DMS53 (cell line): Measurements from ENCODE around the gene HARBI1.

Experiments
- DNase-seq: peaks from one replicate; lab custom pipeline; 2025; lab: John Stamatoyannopoulos, UW

The HARBI1 gene, protein sequence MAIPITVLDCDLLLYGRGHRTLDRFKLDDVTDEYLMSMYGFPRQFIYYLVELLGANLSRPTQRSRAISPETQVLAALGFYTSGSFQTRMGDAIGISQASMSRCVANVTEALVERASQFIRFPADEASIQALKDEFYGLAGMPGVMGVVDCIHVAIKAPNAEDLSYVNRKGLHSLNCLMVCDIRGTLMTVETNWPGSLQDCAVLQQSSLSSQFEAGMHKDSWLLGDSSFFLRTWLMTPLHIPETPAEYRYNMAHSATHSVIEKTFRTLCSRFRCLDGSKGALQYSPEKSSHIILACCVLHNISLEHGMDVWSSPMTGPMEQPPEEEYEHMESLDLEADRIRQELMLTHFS

DNA sequence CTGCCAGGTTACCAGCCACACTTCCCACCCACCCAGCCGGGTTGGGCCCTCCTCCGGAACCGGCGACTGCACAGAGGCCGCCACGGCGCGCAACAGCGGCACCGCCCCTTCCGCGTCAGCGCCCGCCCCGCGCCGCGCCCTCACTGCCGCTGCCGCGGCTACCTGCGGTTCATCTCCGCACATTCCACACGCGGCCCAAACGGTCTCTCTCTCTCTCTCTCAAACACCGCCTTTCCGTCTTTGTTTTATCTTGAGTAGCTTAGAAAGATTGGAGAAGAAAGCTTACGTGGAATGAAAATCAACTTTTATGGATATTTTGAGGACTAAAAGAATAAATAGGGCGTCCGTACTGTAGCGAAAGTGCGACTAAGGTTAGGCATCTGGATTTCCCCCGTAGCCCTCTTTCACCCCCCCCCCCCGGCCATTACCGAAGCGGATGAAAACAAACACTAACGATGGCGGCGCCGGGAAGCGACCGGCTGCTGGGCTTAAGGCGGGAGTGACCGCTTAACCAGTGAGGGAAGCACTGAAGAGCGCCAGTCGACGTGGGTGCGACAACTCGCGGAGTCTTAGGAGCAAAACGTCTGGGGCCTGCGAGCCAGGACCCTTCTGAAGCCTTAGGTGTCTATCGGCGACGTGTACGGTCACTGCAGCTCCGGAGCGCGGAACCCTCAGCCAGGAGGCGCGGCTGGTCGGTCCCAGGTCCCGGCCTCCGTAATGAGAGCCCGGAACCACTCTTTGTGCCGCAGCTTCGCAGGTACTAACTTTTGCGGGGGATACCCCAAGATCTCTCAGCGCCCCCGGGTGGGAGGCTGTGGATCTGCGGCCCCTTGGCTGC, at the start of gene HARBI1, which contains the start of gene ATG13:
TSS of gene HARBI1 (minus strand) at position 94 of the 838 bp plus-strand sequence. CDS start 990 bp downstream, outside the sequence.
TSS of gene ATG13 (plus strand) at position 420 of the 838 bp plus-strand sequence. CDS start 26,739 bp downstream, outside the sequence.
- DNase-seq = peak; percentile 93

DNA sequence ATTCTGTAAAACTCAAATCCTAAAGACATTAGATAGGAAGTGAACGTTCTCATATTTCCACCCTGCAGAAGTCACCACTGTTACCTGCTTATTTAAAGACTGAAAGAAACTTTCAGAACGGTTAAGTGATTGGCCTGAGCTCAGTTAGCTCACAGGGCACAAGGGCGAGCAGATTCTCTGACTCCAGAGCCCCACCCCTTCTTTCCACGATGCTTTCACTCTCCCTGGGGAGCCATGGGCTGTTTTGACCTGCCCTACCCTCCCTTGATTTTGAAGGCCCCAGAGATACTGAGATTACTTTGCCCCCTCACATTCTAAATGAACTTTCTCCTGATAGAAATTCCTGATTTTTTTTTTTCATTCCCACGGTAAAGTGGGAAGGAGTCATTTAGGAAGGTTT, 49.5 kb upstream of the HARBI1 start:
- no peak for DNase-seq

DNA sequence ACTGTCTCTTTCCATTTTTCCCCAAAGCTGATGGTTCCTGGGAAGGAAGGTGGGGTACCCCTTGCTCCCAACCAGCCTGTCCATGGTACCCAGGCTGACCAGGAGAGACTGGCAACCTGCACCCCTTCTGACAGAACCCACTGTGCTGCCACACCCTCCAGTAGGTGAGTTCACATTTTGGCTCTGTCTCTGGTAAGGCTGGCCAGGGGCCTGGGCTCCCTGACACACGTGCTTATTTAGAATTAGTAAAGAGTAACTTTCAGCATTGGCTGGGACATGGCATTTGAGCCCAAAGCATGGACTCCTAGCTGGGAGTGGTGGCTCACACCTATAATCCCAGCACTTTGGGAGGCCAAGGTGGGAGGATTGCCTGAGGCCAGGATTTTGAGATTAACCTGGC, 48.3 kb upstream of the HARBI1 start:
- DNase-seq = no peak

DNA sequence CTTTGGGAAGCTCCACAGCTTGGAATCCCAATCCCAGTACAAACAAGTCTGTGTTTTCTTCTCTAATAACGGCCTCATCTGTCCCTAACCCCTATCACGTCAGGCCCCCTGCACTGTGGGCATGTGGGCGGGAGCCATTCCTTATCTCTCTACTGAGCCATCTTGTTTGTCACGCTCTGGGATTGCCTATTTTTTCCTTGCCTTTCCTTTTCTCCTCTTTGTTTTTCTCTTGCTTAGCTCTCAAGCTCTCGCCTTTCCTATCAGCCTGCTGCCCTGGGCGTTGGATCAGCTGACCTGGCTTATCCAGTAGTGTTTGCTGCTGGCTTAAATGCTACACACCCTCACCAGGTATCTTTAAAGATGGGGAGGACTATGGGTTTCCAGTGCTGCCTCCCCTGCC, 47.6 kb upstream of the HARBI1 start:
- no peak for DNase-seq

DNA sequence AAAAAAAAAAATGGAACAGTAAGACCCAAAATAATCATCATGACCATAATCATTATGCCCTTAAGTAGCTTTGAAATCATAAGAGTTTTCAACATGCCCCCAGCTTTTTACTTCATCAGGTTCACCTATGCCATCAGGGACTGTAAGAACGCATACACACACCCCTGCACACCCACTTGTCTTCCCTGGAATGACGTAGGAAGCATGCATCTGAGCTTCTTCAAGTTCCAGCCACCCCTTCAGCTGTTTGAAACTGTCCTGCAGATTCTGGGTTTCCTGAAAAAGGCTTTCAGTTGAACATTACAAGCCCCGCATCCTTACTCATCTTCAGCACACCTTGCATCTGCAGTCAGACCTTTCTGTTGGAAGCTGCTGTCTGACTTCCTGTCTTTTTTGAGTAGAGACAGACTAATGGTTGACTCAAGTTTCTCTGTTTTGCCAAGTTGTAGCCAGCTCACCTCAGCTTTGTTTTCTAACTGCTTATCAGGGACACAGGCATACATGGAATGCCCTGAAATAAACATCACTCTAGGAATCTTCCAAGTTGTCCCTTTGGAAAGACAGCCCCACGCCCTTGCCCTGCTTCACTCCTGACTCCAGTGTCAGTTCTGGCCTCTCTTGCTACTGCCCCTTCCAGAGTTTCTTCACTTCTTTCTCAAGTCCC, 46.4 kb upstream of the HARBI1 start:
- DNase-seq = no peak

DNA sequence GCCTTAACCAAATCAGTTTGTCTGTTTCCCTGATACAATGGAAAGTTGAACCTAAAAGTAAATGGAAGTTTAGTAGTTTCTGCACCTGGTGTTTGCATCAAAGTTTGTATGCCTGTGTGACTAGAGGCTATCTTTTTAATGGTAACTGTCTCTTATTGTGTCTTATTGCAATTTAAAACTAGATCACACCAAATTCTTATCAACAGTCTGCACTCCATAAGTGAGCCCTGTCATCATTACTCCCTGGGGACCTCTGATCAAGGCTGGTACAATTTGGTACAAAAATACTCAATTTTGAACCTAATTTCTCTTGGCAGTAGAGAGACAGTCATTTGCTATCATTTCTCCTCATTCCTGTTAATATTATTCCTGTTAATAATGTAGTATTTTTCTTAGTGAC, 45.3 kb upstream of the HARBI1 start:
- DNase-seq = no peak

DNA sequence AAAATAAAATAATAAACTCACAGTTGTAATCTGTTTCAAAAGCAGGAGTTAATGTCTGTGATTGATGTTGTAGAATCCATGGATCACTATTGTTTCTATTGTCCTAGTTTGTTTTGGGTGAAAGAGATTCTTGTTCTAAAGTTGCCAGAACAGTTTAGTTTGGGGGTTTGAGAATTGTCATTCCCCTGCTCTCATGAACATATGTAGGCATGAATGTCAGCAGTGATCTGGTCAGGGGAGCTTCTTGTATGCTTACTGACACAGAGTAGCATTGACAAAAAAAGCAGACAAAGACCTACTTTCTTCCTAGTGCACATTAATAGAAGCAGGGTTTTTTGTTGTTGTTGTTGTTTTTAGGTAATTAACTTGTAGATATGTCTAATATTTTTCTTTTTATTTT, 44.8 kb upstream of the HARBI1 start:
- no peak for DNase-seq

DNA sequence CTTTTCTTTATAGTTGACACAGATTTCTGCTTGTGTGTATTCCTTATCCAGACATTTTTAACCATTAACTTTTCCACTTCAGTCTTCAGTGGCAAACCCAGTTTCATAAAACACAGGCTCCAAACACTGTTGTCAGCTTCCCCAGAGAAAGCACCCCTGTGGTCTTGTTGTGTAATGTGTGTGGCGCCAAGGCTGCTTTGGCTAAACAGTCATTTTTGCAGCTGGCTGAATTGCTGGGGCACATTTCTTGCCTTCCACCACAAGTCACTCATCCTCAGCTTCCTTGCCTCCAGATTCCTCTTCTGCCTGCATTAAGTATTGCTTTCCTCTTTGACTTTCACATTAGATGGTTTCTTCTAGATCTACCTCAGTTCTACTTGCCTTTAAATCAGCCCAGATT, 42.9 kb upstream of the HARBI1 start:
- no peak for DNase-seq

DNA sequence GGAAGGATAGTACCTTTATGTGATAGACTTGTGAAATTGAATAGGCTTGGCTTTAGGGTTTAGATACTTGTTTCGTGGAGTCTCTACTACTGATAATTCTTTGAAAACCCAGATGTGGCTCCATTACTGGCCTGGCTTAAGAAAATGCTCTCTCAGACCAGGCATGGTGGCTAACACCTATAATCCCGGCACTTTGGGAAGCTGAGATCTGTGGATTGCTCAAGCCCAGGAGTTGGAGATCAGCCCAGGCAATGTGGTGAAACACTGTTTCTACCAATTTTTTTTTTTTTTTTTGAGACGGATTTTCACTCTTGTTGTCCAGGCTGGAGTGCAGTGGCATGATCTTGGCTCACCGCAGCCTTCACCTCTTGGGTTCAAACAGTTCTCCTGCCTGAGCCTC, 41.2 kb upstream of the HARBI1 start:
- no peak for DNase-seq

DNA sequence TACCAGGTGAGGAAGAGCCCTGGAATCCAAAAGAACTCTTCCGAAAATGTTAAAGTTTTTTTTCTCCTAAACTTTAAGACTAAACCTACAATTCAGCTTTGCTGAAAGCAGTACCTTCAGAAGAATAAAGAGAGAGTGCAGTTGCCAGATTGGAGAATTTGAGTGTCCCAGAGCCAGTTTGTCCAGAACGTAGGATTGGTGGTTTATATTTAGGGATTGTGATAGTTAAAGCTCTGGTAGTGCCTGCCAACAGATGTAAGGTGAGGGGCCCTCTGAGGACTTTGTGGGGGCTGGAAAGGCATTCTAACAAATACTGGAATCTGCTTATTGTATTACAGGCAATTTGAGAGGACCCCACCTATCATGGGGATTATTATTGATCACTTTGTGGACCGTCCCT, 40.2 kb upstream of the HARBI1 start:
- DNase-seq = no peak

DNA sequence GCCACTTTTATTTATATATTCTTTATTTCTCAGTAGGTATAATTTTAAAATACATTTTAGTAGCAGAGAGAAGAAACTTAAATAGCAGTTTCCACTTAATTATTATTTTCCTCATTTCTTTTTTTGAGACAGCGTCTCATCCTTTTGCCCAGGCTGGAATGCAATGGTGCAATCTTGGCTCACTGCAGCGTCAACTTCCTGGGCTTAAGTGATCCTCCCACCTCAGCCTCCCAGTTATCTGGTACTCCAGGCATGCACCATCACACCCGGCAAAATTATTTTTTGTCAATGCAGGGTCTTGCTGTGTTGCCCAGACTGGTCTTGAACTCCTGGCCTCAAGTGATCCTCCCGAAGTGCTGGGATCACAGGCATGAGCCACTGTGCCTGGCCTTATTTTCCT, 38.6 kb upstream of the HARBI1 start:
- no peak for DNase-seq

DNA sequence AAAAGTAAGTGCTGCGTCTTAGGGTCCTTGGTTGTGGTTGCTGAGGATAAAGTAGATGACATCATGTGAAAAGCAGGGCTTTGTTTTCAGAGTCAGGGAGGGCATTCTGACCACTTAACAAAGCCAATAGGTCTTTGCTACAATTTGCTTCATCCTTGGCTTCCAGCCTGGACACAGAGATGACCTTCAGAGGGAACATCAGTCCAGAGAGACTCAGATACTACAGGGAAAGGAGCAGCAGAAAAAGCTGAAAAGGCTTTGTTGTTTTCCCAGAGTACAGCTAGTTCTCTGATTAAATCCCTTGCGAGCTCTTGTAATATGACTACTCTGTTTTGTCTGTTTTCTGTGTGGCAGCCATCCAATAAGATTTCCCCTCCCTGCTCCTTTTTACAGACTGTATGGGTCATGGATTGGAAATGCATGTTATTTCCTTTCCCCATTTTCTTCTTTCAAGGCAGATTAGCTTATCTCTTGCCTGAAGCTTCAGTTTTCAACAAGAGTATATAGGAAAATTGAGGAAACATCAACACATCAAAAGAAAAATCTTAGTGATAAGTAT, 32.2 kb upstream of the HARBI1 start:
- no peak for DNase-seq

DNA sequence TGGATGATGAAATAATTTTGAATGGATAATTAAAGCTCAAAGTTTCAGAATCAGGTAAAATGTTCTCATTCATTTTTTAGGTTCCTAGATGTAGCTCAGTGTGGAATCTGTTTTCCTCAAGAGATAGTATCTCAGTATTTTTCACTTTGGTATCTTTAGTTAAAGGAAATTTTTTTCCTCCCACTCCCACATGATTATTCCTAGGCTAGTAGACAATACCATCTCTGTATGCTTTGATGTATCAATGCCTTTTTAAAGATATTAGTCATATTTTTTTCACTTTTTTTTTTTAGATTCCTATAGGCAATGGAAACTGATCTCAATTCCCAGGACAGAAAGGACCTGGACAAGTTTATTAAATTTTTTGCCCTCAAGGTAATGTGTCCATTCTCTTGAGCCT, 27.0 kb upstream of the HARBI1 start:
- DNase-seq = no peak

DNA sequence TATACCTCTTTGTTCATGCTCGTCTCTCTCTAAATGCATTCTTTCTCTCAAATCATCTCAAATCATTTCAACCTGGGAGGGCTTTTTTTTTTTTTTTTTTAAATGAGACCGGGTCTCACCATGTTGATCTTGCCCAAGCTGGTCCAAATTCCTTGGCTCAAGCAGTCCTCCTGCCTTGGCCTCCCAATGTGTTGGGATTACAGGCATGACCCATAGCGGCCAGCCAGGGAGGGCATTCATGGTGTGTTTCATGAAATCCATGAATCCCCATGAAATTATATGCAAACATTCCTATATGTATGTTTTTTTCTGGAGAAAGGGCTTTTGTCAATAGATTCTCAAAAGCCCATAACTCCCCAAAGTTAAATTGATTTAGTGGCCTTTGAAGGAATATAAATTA, 26.5 kb upstream of the HARBI1 start:
- DNase-seq = no peak

DNA sequence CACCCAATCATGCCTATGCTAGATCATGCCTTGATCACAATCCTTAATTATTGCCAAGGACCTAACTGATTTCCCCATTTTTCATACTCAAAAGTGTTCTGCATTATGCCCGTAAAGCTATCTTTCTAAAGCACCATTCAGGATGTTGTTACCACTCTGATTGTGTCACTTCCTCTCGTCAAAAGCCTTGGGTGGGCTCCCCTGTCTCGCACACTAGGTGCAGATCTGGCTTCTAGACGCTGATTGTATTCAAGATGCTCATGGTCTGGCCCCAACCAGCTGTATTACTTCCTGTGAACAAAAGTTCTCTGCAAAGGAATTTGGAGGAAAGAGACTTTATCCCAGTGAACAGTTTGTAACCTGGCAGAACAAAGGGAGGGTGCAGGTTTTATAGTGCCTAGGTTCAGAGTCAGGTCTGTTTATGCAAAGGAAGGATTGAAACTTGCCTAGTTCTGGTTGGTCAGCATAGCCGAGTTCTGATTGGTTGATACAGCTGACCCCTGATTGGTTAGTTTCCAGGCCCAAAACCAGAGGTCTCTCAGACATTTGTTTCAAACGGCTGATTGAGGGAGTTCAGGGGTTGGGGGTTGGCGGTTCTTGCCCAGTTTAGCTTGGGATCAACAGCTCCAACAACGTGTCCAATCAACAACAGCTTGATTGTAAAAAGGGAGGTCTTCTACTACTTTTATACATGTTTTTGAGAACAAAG, 25.8 kb upstream of the HARBI1 start:
- no peak for DNase-seq

DNA sequence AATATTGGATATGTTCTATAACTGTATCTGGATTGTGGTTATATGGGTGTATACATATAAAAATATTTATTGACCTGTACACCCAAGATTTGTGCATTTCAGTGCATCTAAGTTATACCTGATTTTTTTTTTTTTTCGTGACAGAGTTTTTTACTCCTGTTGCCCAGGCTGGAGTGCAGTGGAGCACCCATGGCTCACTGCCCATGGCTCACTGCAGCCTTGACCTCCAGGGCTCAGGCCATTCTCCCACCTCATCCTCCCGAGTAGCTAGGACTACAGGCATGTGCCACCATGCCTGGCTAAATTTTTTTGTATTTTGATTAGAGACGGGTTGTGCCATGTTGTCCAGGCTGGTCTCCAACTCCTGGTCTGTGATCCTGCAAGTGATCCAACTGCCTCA, 24.6 kb upstream of the HARBI1 start:
- DNase-seq = no peak

DNA sequence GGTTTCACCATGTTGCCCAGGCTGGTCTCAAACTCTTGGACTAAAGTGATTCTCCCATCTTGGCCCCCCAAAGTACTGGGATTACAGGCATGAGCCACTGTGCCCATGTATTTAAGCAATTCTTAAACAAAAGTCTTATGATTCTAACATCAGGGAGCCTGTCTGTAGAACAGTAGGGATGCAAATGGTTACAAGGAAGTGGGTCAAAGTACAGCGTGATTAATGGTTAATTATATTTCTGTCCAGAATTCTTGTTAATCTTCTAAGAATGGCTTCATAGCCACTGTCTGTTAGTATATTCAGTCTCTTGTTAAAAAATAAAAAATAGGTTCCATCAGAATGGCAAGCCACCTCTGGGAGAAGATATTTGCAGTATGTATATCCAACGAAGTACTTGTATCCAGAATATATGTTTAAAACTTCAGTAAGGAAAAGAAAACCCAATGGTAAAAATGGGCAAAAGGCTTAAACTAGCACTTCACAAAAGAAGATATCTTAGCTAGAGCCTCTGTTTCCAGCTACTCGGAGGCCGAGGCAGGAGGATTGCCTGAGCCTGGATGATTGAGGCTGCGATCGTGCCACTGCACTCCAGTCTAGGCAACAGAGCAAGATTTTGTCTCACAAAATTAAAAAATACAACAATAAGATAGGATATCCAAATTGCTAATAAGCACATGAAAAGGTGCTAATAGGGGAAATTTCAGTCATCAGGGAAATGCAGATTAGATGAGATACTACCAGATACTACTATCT, 23.2 kb upstream of the HARBI1 start:
- no peak for DNase-seq

DNA sequence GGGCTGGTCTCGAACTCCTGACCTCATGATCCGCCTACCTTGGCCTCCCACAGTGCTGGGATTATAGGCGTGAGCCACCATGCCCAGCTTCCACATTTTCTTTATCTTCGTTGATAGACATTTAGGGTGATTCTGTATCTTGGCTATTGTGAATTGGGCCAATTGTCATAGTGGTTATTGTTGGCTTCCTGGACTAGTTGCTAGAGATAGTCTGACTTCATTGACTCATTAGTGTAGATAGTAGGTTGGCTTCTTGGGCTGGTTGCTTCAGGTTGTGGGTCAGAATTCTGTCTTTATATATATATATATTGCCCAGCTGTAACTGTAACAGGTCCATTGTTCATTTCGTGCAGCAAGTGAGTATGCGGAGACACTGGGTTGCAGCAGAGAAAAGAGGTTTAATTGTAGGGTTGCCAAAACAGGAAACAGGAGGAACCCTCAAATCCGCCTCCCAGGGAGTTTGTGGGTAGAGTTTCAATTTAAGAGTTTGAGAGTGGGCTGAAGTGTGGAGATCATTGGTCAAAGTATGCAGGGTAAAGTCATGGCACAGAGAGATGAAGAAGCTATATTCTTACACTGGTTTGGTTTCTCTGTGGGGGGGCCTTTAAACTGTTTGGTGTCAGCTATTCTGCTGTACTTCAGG, 22.3 kb upstream of the HARBI1 start:
- no peak for DNase-seq

DNA sequence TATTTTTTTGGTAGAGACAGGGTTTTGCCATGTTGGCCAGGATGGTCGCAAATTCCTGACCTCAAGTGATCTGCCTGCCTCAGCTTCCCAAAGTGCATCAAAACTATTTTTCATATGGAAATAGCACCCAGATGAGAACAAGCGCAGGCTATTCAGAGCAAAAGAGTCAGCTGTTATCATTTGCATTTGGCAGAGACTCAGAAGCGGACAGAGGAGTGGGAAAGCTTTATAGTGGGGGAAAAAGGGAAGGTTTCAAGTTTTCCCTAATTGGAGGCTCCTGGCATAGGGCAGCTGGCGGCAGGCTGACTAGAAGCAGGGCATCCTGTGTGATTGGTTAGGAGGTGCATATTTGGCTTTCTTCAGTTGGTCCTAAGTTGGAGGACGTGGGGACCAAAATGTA, 20.5 kb upstream of the HARBI1 start:
- no peak for DNase-seq

DNA sequence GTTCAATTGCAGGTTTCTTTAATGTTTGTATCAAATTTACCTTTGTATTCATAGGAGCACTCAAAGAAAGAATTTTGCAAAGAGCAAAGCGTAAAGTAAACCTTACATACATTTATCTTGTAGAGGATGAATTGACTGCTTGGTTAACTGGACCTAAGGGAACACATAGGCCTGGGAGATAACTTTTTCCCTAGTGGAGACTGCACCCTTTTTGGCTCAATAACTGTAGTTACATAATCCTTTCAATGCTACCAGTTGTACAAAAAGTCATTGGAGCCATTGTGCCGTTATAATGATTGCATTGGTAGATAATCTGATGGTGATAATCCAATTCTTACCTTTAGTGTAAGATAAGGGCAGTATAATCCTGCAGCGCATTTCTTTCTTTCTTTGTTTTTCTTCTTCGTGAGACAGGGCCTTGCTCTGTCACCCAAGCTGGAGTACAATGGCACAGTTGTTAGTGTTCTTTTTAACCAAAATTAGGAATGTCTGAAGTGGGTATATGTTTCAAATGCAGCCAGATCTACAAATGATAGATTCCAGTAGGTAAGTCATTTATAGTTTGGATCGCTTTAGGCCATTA, 18.6 kb upstream of the HARBI1 start:
- DNase-seq = no peak
